ENCODE data around the gene DNMBP.

- TF ChIP-seq POLR2A (IDR thresholded peaks at IDR 0.05; ENCODE audit: borderline replicate concordance, extremely low read depth, insufficient read depth, insufficient read length) (no peak), REST (IDR thresholded peaks at IDR 0.05; ENCODE audit: low read depth) (no peak), RAD21 (IDR thresholded peaks at IDR 0.05; ENCODE audit: low read depth) (no peak), EZH2 (IDR thresholded peaks at IDR 0.05) (no peak), POLR2AphosphoS5 (IDR thresholded peaks at IDR 0.05; ENCODE audit: low read depth, low read length) (no peak), CTCF (IDR thresholded peaks at IDR 0.05 in 2 of 3, conservative IDR thresholded peaks at IDR 0.05 in 1 of 3; ENCODE audit: borderline replicate concordance in 1 of 3, insufficient read depth in 1 of 3, low read depth in 2 of 3, low read length in 2 of 3) (no peak), MAX (IDR thresholded peaks at IDR 0.05) (no peak), SRF (IDR thresholded peaks at IDR 0.05; ENCODE audit: low read depth) (no peak), JUND (IDR thresholded peaks at IDR 0.05) (no peak), ZNF274 (IDR thresholded peaks at IDR 0.05; ENCODE audit: low read depth, low read length) (no peak), SP1 (IDR thresholded peaks at IDR 0.05; ENCODE audit: low read depth) (no peak), CEBPB (IDR thresholded peaks at IDR 0.05; ENCODE audit: low read depth) (no peak), ZFX (IDR thresholded peaks at IDR 0.05) (no peak), TCF7L2 (IDR thresholded peaks at IDR 0.05; ENCODE audit: borderline replicate concordance, extremely low read depth, insufficient read depth, insufficient read length) (no peak)
Observed at GRCh38 chr10:99914236-99914635, 95.5 kb downstream of the DNMBP start.
